GM18868 (cell line): ENCODE measurements around the gene CDKN1C.
"Not testable (repeated sequence)": the region's sequence is repeated elsewhere in the genome, so short reads cannot be mapped to it uniquely, and the experiment has no call there.

ENCODE experiments used
- ATAC-seq: cut with Tn5 transposase; IDR thresholded peaks from one replicate; pipeline ENCODE4 v1.9.1; 2021; ENCODE audit warnings: mild to moderate bottlenecking, moderate library complexity; ENCODE audit not compliant: unreplicated experiment

The CDKN1C gene

DNA sequence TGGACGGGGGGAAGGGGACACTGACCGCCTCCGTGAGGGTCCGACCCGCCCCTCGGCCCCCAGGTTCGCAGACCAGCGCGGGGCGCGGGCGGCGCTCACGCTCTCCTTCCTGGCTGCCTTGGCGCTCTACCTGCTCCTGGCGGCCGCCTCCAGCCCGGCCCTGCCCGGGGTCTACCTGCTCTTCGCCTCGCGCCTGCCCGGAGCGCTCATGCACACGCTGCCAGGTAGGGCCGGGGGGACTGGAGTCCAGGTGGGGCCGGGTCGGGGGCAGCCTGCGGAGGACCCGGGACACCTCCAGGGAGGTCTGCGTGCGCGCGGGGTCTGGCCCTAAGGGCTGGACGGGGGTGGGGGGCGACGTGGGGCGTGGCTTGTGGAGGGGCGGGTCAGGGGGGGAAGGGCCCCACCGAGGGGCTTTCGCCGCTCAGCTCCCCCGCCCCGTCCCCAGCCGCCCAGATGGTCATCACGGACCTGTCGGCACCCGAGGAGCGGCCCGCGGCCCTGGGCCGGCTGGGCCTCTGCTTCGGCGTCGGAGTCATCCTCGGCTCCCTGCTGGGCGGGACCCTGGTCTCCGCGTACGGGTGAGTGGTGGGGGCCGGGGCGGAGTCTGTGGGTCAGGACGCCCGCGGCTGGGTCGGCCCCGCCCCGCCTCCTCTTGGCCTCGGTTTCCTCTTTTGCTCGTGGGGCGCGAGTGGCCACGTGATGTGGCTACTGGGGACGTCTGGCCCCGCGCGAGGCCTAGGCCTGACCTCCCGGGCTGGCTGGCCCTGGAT is 23.7 kb upstream of the CDKN1C start:
- no peak for ATAC-seq

DNA sequence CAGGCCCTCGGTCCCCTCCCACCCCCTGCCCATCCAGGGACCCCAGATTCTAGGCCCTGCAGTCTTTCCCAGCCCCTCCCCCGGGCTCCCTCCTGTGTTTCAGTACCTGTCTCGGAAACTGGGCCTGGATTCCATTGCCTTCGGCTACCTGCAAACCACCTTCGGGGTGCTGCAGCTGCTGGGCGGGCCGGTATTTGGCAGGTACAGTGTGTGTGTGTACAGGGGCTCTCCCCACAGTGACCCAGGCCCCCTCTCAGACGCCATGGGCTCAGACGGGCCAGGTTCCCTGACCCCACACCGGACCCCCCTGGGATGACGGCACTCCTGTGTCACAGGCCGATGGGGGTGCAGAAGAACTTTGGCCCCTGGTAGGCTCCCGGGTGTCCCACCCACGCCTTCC is 22.6 kb upstream of the CDKN1C start:
- ATAC-seq = no peak

DNA sequence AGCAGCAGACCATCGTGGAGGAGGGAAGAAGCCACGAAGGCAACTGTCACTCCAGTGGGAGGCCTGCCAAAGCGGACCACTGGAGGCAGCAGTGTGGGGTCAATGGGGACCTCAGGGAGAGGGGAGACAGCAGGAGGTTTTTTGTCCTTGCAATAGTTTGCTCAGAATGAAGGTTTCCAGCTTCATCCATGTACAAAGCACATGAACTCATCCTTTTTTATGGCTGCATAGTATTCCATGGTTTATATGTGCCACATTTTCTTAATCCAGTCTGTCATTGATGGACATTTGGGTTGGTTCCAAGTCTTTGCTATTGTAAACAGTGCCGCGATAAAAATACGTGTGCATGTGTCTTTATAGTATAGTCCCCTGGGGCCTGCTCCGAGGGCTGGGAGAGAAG is 19.7 kb upstream of the CDKN1C start:
- ATAC-seq = not testable (repeated sequence)

DNA sequence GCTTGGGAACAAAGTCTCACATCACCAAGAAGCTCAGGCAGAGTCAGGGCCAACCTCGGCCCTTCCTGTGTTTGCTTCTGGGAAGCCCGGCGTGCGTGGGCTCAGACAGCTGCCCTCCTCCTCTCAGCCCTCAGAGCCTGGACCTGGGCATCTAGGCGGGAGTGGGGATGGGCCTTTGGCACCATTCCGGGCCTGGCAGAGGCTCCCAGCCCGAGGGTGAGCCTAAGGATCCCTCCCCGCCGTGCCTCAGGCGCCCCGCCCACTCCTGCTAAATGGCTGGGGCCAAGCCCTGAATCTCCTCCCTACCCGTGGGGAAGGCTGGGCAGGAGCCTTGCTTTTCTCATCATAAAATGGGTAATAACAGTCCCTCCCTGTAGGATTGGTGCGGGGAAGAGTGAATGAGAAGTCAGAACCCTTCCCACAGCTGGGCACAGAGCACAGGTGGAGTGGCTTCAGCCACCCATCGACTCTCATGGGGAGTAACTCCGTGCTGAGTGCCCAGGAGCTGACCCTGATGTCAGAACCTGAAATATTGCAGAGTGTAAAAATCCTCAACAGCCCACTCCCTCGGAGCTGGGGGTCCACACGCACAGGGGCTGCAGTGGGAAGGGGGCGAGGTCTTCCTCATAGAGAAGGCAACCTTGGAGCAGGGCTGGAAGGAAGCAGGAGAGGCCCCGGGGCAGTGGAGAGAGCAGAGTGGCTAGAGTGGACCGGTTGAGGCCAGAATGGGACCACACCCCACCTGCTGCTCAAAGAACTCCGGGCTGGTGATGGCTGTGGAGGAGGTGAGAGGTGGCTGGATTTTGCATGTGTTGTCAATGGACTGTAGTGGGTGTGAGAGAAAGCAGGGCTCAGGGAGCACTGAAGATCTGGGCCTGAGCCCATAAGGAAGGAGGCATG is 18.8 kb upstream of the CDKN1C start:
- no peak for ATAC-seq

DNA sequence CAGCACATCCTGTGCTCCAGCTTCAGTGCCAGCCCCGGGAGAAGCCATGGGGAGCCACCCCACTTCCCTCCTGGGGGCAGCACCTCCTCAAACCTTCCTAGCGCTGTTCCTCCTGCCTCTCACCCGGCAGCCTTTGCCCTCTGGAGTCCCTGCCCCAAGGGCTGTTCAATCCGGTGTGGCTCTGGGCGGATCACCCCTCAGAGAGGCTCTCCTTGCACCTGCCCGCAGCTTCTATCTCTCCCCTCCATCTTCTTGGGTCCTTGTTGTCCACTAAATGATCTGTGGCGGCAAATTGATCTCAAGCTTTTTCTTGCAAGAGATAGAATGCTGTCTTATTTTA is 18.1 kb upstream of the CDKN1C start:
- ATAC-seq = no peak

DNA sequence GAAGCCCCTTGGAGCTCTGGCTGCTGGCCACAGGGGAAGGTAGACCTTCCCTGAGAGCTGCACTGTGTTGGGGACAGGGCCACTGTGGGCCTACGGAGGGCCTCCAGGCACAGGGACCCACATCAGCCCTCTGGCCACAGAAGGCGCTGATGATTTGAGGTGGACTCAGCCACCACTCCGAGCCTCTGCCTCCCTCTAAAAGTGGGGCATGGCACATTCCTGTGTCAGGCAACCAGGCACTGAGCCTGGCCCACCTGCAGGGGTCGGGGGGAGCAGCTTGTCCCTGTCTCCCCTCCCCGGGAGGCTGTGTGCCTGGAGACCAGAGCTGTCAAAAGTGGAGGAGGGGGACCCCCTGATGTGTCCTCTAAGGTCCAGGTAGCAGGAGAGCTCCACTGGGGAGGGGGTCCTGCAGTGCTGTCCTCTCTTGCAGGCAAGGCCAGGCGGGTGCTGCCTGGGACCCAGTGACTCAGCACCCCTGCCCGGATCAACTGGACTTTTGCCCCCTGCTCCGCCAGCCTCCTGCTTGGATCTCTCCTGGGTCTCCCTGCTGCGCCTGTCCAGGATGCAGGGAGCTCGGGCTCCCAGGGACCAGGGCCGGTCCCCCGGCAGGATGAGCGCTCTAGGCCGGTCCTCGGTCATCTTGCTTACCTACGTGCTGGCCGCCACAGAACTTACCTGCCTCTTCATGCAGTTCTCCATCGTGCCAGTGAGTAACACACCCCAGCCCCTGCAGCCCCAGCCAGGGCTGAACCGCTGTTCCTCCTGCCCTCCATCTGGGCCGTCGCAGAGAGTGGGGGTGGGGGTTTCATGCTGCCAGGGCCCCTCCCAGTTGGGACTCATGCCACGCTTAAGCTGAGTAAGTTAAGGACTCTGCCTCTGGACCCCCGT is 17.5 kb upstream of the CDKN1C start:
- no peak for ATAC-seq

DNA sequence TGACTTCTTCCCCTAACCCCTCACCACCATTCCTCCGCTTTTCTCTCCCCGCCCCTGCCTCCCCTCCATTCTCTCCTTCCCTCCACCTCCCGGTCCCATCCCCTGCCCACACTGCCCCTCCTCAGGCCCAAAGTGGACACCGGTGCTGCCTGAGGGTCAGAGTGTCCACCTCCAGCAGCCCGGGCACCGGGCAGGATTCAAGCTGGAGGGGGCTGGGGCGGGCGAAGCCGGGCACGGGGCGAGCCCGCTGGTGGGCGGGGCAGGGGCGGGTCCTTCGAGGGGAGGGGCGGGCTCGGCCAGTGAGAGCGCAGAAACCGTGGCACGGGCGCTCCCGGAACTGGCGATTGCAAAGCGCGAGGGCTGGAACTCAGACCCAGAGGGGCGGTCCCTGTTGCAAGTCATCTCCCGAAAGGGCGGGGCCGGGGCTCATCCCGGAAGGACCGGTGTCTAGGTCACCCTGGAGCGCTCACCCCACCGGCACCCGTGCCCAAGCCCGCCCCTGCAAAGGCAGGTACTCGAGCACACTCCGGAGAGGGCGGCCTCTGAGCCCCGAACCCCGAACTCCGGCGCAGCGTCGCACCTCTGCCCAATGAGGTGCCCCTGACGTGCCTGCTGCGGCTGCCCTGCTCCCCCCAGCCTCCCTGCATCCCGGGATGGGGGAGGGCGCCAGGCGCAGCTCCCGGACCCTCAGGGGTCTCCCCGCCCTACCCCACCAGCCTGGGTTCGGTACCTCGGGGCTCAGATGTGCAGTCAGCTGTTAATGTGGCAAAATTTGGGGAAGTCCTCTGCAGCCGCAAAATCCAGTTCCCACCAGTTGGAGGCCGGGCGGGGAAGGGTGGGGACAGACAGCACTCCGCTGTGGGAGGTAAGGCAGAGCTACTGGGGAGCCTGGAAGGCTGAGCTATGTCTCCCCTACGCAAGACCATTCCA is 16.5 kb upstream of the CDKN1C start:
- peak; percentile 93 for ATAC-seq

DNA sequence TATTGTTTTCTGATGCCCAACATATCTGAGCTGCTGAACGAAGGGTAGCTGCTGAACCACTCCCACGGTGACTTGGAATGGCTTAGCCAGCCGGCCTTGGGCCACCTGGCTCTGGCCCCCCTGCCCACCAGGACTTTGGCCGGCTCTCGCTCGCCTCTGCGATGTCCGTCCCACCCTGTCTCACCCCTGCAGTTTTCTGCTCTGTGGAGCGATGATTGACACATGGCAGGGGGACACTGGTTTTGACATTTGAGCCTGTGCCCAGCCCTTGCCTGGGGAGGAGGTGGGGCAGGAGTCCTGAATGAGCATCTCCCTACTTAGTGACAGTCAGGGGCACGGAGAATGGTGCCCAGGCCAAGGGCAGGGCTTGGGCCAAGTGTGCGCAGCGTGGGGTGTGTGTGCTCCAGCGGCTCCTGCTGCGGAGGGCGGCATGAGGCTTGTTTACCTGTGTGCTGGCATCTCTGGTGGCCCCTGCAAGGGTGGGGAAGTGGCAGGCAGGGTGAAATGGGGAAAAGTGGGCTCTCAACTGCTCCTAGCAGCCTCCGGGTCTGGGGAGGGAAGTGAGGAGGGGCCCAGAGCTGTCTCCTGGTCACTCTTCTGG is 15.7 kb upstream of the CDKN1C start:
- no peak for ATAC-seq

DNA sequence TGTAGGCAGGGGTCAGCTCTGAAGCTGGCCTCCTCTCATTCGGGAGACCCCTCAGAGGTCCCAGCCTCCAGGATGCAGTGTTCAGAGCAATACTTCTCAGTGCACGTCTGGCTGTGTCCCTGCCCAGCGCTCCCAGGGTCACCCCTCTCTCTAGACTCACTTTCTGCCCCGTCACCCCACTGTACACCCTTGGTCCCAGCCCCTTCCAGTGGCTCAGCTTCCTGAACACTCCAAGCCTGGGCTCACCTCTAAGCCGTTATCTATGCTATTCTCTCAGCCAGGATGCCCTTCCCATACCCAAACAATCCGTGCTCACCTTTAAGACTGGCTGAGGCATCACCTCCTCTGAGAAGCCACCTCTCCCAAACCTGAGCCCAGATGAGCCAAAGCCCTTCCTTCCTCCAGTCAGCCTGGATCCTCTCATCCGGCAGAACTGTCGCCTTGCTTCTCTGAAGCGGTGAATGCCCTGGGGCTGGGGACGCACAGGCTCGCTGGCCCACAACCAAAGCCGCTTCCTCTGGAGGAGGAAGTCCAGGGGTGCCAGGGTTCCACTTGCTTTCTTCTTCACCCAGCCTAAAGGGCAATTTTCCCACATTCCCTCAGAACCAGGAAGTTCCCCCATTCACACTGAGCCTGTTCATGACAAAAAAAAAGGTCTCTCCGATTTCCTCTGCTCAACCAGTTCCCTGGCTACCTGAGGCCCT is 13.7 kb upstream of the CDKN1C start:
- ATAC-seq = no peak

DNA sequence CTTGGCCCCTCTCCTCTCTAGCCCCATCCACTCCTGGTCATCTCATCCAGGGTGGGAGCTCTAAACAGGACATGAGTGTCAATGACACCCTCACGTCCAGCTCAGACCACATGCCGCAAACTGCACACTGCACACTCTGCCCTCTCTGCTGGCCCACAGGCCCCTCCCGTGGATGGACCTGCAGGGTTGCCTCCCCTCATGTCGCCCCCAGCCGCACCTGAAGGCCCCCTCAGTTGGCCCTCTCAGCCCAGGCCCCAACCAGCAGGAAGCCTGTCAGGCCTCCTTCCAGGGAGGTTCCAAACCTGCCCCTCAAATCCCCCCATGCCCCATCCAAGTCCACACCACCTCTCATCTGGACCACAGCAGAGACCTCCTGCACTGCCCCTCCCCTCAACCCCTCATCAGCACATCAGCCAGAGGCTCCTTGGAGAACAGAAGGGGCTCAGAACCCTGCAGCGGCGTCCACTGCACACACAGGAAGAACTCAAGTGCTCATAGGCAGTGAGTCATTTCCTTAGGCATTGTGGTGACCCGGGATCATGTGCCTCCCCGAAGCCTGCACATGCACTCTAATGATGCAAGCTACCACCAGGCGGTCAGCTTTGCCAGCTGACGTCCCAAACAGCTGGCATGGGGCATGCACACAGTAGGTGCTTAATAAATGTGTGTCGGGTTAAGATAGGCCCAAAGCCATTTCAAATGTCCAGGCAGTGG is 12.9 kb upstream of the CDKN1C start:
- ATAC-seq = no peak

DNA sequence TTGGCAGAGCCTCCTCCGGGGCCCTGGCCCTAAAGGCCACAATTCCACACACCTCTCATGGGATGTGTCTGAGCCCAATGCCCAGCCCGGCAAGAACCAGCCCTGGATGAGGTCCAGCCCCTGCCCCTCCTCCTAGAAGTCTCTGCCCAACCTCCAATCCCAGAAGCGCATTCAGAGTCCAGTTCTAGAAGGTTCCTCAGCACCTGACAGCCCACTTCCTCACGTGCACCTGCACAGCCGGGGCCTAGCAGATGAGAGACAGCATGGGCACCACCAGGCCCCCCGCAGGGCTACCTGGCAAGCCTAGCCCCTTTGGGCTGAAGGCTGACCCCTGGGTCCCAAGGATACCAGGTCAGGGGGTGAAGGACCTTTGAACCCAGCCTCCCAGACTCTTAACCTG is 11.5 kb upstream of the CDKN1C start:
- no peak for ATAC-seq

DNA sequence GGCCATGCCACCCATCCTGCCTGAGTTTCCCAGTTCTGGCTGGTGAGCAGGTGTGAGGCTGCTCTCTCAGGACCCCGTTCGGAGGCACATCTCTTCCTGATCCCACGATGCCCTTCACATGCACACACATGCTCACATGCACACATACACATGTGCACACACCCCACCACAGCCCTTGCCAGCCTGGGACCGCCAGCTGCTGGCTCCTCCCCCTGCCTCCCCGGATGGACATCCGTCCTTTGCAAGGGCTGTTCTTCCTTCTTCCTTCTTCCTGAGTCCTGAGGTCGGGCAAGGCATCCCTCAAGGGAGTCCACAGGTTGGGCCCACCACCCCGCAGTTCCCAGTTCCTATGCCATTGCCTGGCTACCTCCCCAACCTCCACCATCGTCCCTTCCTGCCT is 10.5 kb upstream of the CDKN1C start:
- no peak for ATAC-seq

DNA sequence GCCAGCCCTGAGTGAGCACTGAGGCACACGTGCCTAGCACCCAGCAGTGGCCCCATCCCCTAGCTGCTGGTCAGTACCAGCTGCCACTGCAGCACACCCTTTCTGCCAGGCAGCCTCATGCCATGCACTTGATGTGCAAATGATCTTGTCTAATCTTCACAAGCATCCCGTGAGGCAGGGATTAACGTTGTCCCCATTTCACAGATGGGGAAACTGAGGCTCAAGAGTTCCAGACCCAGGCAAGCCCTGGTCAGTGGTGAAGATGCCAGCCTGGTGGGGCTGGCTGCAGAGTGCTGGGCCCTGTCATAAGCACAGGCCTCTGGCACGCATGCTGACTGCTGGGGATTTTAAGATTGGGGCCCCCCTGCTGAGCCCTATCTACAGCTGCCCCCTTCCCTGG is 8.4 kb upstream of the CDKN1C start:
- no peak for ATAC-seq

DNA sequence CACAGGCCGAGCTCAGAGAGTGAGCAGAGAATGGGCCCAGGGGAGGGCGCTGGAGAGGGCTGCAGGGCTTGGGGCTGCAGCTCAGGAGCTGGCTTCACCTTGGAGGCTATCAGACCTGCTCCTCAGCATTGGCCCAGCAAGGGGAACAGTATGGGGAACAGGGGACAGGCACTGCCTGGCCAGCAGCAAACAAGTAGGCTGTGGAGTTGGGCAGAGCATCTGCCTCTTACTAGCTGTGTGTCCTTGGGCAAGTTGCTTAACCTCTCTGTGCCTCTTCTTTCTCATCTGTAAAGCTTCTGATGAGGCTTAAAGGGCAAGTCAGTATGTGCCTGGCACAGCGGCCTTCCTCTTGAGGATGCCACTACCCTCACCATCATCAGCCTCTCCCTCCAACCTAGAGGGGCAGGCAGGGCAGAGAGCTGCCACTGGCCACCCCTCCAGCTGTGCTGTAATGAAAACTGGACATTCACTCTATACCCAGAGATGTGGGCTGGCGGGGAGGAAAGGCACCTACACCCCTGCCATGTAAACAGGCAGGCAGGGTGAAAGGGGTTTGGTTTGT is 7.5 kb upstream of the CDKN1C start:
- ATAC-seq = no peak

DNA sequence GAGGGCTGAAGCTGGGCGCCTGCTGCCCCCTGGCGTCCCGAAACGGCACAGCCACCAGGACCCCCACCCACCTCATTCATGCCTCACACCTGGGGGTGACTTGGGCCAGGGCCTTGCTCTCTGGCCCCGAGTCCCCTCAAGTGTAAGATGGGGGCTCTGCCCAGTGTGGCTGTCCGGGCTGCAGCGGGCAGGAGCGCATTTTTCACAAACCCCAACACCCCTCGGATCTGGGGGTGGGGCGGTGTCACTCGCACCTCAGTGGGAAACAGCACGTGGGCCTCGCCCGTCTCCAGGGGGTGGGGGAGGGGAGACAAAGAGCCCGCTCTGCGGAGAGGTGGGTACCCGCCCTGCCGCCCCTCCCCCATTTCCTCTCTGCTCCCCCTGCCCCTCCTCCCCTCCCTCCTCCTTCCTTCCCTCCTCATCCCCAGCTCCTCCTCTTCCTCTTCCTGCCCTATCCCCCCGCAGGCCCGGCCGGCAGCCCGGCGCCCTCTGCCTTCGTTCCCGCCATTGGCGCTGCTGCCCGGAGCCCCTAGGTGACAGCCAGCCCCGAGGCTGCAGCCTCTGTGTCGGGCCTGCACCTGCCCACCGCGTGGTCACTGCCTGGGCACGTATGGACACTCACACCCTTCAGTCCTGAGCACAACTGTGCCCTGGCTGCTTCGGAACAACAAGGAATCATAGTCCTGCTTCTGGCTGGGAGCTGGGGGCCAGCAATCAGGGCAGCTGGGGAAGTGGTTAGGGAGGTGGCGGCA is 6.8 kb upstream of the CDKN1C start:
- no peak for ATAC-seq

DNA sequence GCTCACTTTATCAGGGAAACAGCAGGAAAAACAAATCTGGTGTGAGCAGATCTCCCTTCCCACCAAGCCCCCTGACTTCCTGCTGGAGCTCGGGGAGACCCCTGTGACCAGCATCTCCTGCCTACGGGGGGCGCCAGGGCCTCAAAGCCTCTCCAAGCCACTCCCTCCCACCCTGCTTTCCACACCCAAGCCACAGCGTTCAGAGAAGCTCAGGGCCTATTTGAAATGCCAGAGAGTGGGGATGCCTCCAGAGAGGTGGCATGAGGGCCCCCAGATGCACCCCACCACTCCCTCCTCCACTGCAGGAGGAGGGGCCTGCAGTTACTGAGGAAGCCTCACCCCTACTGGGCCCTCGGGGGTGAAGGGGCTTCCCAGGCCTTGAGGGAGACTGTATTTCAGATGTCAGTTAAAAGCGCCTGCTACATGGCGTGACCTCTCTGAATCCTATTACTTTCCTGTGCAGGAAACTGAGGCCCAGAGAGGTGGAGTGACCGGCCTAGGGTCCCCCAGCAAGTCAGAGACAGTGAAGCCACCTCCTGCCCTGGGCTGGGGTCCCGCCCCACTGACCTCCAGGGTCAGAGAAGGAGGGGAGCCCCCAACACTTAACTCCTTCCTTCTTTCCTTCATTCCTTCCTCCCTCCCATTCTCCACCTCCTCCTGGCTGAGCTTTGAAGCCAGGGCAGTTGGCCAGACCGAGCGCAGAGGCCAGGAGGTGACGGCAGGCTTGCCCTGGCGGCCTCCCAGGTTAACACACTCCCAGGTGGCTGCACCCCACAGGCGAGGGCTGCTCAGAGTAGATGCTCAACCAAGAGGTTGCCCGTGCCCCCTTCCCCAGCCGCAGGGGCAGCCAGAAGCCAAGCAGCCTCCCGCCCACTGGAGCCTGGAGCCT is 6.0 kb upstream of the CDKN1C start:
- ATAC-seq = no peak
